GM04504 (cell line): ENCODE results near the gene PMPCB.
"Not testable (repeated sequence)": the region's sequence is repeated elsewhere in the genome, so short reads cannot be mapped to it uniquely, and the experiment has no call there.

Experiments
- DNase-seq: peaks from one replicate; pipeline ENCODE4 v3.0.0-alpha.2; 2012; ENCODE audit warnings: low read depth

Gene PMPCB, protein sequence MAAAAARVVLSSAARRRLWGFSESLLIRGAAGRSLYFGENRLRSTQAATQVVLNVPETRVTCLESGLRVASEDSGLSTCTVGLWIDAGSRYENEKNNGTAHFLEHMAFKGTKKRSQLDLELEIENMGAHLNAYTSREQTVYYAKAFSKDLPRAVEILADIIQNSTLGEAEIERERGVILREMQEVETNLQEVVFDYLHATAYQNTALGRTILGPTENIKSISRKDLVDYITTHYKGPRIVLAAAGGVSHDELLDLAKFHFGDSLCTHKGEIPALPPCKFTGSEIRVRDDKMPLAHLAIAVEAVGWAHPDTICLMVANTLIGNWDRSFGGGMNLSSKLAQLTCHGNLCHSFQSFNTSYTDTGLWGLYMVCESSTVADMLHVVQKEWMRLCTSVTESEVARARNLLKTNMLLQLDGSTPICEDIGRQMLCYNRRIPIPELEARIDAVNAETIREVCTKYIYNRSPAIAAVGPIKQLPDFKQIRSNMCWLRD

DNA sequence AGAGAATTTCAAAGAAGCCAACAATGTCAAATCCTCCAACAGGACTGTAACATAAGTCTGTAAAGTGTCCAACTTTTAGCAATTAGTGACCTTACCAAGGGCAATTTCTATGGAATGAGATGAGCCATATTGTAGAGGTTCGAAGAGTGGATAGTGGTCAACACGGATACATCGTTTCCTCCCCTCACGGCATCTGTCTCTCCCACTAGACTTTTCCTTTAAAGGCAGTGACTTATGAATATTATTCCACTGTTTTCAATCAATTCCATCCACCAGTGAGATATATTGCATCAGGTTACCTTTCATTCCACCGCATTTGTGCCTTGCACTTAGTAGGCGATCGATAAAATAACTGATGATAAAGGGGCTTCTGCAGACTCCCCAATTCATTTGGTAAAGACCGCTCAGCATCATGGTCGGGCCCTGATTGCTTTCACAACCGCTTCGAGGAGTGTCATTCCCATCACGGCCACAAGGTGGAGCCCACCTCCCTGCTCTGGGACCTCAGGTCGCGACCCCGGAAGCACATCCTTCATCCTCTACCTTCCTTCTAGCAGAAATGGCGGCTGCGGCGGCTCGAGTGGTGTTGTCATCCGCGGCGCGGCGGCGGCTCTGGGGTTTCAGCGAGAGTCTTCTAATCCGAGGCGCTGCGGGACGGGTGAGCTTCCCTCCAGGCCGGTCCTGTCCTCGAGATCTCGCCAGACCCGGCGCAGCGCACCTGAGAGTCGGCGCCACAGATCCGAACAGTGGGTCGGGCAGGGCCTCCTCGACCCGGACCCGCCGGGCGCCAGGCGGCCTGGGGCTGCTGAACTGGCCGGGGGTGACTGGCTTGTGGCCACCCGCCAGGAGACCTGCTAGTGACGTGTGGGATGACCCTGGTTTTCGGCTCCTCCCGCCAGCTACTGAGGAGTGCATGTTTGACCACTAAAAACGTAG, at the start of gene PMPCB:
PMPCB (plus strand) TSS at position 535 of the 936 bp plus-strand sequence; CDS start at position 560, 25 bp downstream.
- DNase-seq: peak; percentile 81

GRCh38 chr7:103253699-103254506, 43.3 kb upstream of the PMPCB start:
- DNase-seq: not testable (repeated sequence)

DNA sequence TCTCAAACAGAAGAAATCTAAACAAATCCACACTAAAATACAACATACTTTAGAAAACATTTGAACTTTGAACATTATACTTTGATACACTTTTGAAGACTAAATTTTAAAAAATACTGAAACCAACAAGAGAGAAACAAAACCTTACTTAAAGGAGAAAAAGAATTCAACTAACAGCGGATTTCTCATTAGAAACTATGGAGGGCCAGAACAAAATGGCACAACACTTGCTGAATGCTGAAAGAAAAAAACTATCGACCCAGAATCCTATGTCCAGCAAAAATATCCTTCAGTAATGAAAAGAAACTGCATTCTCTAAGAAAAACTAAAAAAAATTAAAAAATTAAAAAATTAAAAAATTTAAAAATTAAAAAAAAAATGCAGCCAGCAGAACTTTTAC, 33.2 kb upstream of the PMPCB start:
- DNase-seq: not testable (repeated sequence)

GRCh38 chr7:103266229-103266628, 31.0 kb upstream of the PMPCB start:
- DNase-seq: not testable (repeated sequence)

DNA sequence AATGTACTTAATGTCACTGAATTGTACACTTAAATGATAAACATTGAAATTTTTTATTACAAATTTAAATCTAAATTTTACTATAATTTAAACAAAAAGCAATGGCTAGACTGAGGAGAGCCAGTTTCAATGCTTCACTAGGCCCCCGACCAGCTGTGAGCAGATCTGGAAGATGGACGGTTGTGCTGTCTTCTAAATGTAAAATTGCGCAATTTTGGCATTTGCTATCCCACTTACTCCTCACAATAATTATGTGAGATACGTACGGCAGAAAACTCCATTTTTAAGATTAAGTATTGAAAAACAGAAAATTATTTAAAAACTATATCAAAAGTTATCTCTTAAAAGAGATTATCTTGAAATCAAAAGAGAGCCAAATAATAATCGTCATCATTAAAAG, 23.9 kb upstream of the PMPCB start:
- not testable (repeated sequence) for DNase-seq

- not testable (repeated sequence) for DNase-seq
These were observed 22.4 kb upstream of the PMPCB start for GRCh38 chr7:103274867-103275266.

GRCh38 chr7:103278195-103278594, 19.0 kb upstream of the PMPCB start:
- DNase-seq: not testable (repeated sequence)

GRCh38 chr7:103279636-103279962, 17.6 kb upstream of the PMPCB start:
- not testable (repeated sequence) for DNase-seq

DNA sequence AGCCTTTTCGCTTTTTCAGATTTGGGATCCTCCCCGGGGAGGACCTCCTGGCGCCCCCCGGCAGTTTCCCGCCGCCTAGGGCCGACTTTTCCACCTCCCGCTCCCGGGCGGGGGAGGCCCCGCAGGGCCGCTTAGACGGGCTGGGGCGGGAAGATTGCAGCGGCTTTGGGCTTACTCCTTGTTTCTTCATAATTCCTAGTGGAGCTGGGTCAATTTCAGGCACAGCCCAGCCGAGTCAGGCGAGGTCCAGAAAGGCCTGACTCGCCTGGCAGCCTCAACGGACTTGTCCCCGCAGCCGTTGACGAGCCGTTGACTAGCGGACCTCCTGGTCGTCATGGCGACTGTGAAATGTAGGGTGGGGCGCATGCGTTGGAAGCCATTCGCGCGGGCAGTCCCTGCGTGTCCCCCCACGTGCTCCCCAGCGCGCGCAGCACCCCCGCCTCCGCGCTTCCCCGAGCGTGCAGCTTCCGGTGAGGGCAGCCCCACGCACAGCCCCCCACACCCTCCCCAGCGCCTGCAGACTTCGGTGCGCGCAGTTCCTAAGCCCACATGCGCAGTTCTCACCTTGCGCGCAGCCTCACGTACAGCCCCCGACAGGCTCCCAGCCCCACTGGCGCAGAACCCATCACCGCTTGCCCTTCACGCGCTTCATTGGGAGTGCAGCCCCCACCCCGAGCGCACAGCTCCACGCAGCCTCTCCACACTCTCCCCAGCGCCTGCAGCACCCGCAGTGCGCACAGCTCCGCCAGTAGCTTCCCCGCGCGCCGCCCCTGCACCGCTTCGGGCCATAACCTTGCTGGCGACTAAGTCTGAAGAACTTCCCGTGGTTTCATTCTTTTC, 17.1 kb upstream of the PMPCB start:
- DNase-seq: not testable (repeated sequence)

GRCh38 chr7:103280803-103281155, 16.5 kb upstream of the PMPCB start:
- not testable (repeated sequence) for DNase-seq

DNA sequence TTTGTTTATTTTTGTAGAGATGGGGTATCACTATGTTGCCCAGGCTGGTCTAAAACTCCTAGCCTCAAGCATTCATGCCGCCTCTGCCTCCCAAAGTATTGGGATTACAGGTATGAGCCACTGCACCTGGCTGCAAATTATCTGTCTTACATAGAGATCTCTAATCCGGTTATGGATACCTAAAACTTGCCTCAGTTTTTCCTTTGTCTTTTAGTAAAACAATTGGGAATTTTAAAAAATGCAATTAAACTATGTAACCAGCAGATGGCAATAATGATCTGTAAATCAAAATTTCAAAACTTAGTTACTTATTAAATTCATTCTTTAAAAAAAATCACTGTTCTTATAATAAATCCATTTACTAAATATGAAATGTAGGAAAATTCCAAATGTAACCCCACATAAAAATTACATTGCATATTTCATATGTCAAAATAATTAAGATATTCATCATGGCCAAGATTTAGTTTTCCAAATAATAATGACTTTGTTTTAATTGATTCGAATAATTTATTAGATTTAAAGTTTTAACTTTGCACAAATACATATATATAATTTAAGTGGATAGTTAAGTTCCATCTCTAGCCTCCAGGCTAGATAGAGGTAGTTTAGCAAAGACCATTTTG, 14.3 kb upstream of the PMPCB start:
- not testable (repeated sequence) for DNase-seq

DNA sequence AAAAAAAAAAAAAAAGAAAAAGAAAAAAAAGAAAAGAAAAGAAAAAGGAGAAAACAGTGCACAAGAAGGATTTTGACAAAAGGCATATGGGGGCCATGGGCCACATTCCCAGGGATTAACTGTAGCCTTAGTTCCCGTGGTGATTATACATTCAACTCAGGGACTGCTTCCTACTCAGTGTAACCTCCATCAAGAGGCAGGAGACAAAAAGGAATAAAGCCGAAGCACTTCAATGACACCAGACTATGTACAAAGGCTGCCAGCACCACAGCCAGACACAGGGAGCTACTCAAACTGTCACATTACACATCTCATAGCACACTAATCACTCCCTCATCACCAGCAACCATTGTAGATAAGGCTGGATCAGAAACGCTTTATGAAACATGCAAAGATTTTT, 5.1 kb upstream of the PMPCB start:
- DNase-seq: no peak

DNA sequence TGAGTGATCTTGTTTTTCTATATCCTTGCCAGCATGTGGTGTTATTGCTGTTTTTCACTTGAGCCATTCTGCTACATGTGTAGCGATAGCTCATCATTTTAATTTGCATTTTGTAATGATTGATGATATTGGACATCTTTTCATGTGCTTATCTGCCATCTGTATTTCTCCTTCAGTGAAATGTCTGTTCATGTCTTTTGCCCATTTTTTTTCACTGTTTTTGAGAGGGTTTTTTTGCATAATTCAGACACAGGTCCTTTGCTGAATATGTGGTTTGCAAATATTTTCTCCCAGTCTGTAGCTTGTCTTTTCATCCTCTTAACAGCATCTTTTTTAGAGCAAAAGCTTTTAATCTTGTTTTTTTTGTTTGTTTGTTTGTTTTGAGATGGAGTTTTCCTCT, 3.7 kb upstream of the PMPCB start:
- DNase-seq: no peak

DNA sequence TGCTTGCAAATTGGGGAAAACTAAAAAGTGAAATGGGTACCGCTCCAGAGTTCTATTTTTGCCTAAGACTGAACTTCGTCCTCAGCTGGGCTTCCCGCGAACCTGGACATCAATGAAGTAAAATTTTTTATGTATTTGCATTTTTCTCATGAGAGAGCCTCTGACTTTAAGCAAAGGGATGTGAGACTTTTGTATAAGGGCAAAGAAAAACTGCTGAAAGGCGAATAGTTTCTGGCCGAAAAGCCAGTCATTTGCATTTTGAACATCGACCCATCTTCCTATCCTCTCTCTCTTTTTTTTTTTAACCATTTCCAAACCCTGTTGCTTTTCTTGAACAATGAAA, 573 bp downstream of the PMPCB start:
- DNase-seq: no peak

- no peak for DNase-seq
These were observed 2.4 kb downstream of the PMPCB start for GRCh38 chr7:103299660-103300059.

- no peak for DNase-seq
These were observed 4.2 kb downstream of the PMPCB start for GRCh38 chr7:103301441-103301840.

GRCh38 chr7:103307503-103308231, 10.4 kb downstream of the PMPCB start:
- DNase-seq: no peak

- DNase-seq: no peak
These were observed 17.6 kb downstream of the PMPCB start for GRCh38 chr7:103314852-103315251.

DNA sequence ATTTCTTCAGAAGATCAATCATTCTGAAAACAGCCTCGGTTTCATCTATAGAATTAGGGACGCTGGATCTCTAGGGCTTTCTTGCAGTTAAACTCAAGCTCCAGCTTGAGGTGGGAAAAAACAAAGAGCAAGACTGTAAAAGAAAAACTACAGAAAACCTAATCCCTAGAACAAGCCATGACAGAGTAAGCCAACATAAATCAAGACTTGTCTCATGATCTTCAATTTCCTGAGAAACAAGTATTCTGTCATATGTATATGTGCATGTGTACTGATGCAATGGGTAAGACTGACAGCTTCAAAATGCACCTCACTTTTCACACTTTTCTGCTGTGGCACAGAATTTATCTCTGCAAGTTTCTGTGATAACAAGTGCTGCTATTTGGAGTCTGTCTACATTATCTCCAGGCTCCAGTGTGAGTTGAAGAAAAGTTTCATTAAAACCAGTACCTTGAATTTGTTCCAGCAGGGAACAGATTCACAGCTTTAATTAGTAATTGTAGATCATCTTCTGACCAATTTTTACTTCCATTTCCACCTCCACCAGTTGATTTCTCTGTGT, 19.2 kb downstream of the PMPCB start:
- no peak for DNase-seq

DNA sequence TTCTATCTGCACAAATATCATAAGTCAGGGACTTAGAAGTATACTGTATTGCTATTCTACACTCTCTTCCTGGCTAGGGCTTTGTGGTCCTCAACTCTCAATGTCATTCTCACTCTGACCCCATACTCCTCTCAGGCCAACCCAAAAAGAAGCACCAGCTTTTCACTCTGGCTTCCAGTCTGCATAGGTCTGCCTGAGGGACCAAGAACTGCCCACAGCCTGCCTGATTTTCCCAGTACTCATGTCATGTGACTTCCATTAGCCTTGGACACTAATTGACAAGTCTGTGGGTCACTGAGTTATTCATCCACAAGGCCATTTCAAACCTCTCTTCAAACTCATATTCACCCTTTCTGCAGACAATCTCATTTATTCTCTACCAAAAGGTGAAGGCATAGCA, 19.8 kb downstream of the PMPCB start:
- no peak for DNase-seq
